Muscle layer of duodenum (tissue), 2 donors: Measurements from ENCODE around the gene TAX1BP3.

Experiments used
- H3K27ac ChIP-seq: one replicate; pipeline ENCODE4 v1.7.0; 2013; ENCODE audit warnings: mild to moderate bottlenecking, low read length
- H3K27me3 ChIP-seq: one replicate; pipeline ENCODE4 v1.7.0; 2013; ENCODE audit warnings: low read depth, mild to moderate bottlenecking, control low read depth, low read length
- H3K36me3 ChIP-seq, 2 donors: one replicate each; pipeline ENCODE4 v1.7.0; 2013; ENCODE audit warnings: low read length in 2 of 2, control low read depth in 1 of 2, mild to moderate bottlenecking in 1 of 2; ENCODE audit not compliant: insufficient read depth in 2 of 2, control insufficient read depth in 1 of 2
- H3K4me1 ChIP-seq, 2 donors: one replicate each; pipeline ENCODE4 v1.7.0; 2013; ENCODE audit warnings: low read length in 2 of 2, mild to moderate bottlenecking in 2 of 2, control low read depth in 1 of 2, moderate library complexity in 1 of 2; ENCODE audit not compliant: insufficient read depth in 2 of 2, control insufficient read depth in 1 of 2
- H3K4me3 ChIP-seq, 2 donors: one replicate each; pipeline ENCODE4 v1.7.0; 2013; ENCODE audit warnings: low read length in 2 of 2, low read depth in 1 of 2, mild to moderate bottlenecking in 1 of 2
- H3K9me3 ChIP-seq, 2 donors: one replicate each; pipeline ENCODE4 v1.7.0; 2013; ENCODE audit warnings: low read length in 2 of 2, control low read depth in 1 of 2, mild to moderate bottlenecking in 1 of 2; ENCODE audit not compliant: control insufficient read depth in 1 of 2
- donor health status: healthy.

Gene TAX1BP3

DNA sequence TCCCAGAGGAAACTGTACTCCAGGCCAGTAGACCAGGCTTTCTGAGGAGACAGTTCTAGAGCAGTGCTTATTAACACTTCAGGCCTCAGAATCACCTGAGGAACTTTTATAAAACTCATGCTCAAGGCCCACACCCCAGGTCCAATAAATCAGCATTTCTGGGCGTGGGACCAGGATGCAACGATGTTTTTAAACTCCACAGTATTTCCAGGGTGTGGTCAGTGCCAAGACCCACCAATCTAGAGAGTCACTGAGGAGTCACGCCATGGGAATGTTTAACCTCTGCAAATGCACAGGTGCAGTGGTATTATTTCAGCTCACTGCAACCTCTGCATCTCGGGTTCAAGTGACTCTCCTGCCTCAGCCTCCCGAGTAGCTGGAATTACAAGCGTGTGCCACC lies 55.3 kb downstream of the TAX1BP3 start:
- Histone ChIP-seq H3K9me3 (peaks cover 4 to 5% of the 10 kb centered on the region in 2 donors), H3K27me3 (no peaks in the 10 kb centered on the region), H3K27ac (no peak overlapping the region), H3K36me3 (peaks cover 38 to 71% of the 10 kb centered on the region in 2 donors), H3K4me1 (no peaks in the 10 kb centered on the region), H3K4me3 (no peak overlapping the region)
